K562 (cell line): Measurements from ENCODE around the gene HLCS. TPM values are rescaled to one million over a fixed set of nuclear protein-coding genes. Genes with fewer than 3 reads are reported as not detected.

ENCODE experiments used
- CREBBP ChIP-seq: IDR thresholded peaks from one replicate; pipeline ENCODE4 v1.6.1; 2012; ENCODE audit warnings: low read depth, mild to moderate bottlenecking, control low read depth, inconsistent platforms, low read length
- ETV1 ChIP-seq: fragments of 450-650 bp; conservative IDR thresholded peaks from 2 replicates; pipeline ENCODE4 v1.6.1; 2016; ENCODE audit warnings: missing genetic modification characterization, control low read depth, low read depth, missing compliant biosample characterization
- HDAC2 ChIP-seq: fragments of 450-650 bp; IDR thresholded peaks from 2 replicates; pipeline ENCODE4 v1.6.1; 2016; ENCODE audit warnings: mild to moderate bottlenecking
- MXI1 ChIP-seq: IDR thresholded peaks from 2 replicates; pipeline ENCODE4 v1.6.1; 2011; ENCODE audit warnings: low read depth, mild to moderate bottlenecking, improper control_type of control experiment, low read length
- NEUROD1 ChIP-seq: fragments of 150-350 bp; IDR thresholded peaks from 2 replicates; pipeline ENCODE4 v1.6.1; 2014; ENCODE audit warnings: borderline replicate concordance, low read length, low read depth; ENCODE audit not compliant: partially characterized antibody
- PCBP2 ChIP-seq: fragments of 200-400 bp; formaldehyde crosslinking; IDR thresholded peaks from 2 replicates; pipeline ENCODE4 v1.6.1; 2018; ENCODE audit warnings: low read length, low read depth, mild to moderate bottlenecking, moderate library complexity; ENCODE audit not compliant: poor library complexity, severe bottlenecking
- RFX5 ChIP-seq: IDR thresholded peaks from 2 replicates; pipeline ENCODE4 v1.6.1; 2011; ENCODE audit warnings: low read depth, mild to moderate bottlenecking, improper control_type of control experiment, low read length
- SRSF9 ChIP-seq: fragments of 200-400 bp; formaldehyde crosslinking; IDR thresholded peaks from 2 replicates; pipeline ENCODE4 v1.6.1; 2017; ENCODE audit warnings: low read depth, low read length, borderline replicate concordance
- ZC3H11A ChIP-seq: IDR thresholded peaks from 2 replicates; pipeline ENCODE4 v1.6.1; 2012; ENCODE audit warnings: low read depth, low read length, improper control_type of control experiment
- ZNF445 ChIP-seq: fragments of 250-450 bp; sonication (Bioruptor Pico); IDR thresholded peaks from 2 replicates; pipeline ENCODE4 v1.4.0; 2020; ENCODE audit warnings: low read depth, mild to moderate bottlenecking, moderate library complexity
- ZNF717 ChIP-seq: fragments of 250-450 bp; sonication (Bioruptor Pico); IDR thresholded peaks from 2 replicates; pipeline ENCODE4 v1.5.0; 2021
- polyA plus RNA-seq, 8 experiments: library from polyadenylated mRNA; depleted of rRNA in 4 of 8; stranded (reverse) in 5 of 8; unstranded in 3 of 8; fragments of >200 nt; fragmentation: Nextera tagmentation in 2 of 8; fragmentation: Illumina TruSeq in 1 of 8; extraction: Ambion mirVana in 2 of 8; extraction: Trizol in 1 of 8; gene quantifications; 2 replicates each; pipeline versions ENCODE4 v1.2.1 to v1.2.3, GENCODE V29; 2011 to 2014; ENCODE audit warnings: inconsistent platforms in 1 of 8, missing spikeins in 1 of 8
- total RNA-seq, 7 experiments: library from RNA; depleted of rRNA in 6 of 7; stranded (reverse); fragments of >200 nt in 6 of 7; fragmentation: Illumina TruSeq in 2 of 7; extraction: Trizol in 2 of 7; gene quantifications; 2 replicates each; pipeline versions ENCODE4 v1.2.1 to v1.2.3, GENCODE V29; 2011 to 2021; ENCODE audit warnings: low replicate concordance in 1 of 7
- TF ChIP-seq, protein P1 (sequence below): fragments of 450-650 bp; formaldehyde crosslinking; IDR thresholded peaks from 2 replicates; pipeline ENCODE4 v1.4.0; 2020; ENCODE audit warnings: mild to moderate bottlenecking, moderate library complexity
- TF ChIP-seq, protein P2 (sequence below): fragments of 250-450 bp; sonication (Bioruptor Pico); IDR thresholded peaks from 2 replicates; pipeline ENCODE4 v1.5.0; 2020; ENCODE audit warnings: mild to moderate bottlenecking, borderline replicate concordance
- TF ChIP-seq, protein P3 (sequence below): fragments of 250-450 bp; sonication (Bioruptor Pico); IDR thresholded peaks from 2 replicates; pipeline ENCODE4 v1.4.0; 2020; ENCODE audit warnings: mild to moderate bottlenecking
- TF ChIP-seq, protein P4 (sequence below): fragments of 200-800 bp; sonication (Bioruptor generic); IDR thresholded peaks from 2 replicates; pipeline ENCODE4 v1.6.1; 2017; ENCODE audit warnings: missing genetic modification characterization, missing compliant biosample characterization
- TF ChIP-seq, protein P5 (sequence below): fragments of 250-450 bp; sonication (Bioruptor Pico); IDR thresholded peaks from 2 replicates; pipeline ENCODE4 v1.8.0; 2022; ENCODE audit warnings: moderate library complexity, mild to moderate bottlenecking, inconsistent platforms

Gene HLCS
- total and polyA plus RNA-seq, 9 of the 15 experiments (the other 6 are each of a cell fraction or from before 2014, with no cell fraction given), result 3.0 to 21.5 (median 17.1) TPM

DNA sequence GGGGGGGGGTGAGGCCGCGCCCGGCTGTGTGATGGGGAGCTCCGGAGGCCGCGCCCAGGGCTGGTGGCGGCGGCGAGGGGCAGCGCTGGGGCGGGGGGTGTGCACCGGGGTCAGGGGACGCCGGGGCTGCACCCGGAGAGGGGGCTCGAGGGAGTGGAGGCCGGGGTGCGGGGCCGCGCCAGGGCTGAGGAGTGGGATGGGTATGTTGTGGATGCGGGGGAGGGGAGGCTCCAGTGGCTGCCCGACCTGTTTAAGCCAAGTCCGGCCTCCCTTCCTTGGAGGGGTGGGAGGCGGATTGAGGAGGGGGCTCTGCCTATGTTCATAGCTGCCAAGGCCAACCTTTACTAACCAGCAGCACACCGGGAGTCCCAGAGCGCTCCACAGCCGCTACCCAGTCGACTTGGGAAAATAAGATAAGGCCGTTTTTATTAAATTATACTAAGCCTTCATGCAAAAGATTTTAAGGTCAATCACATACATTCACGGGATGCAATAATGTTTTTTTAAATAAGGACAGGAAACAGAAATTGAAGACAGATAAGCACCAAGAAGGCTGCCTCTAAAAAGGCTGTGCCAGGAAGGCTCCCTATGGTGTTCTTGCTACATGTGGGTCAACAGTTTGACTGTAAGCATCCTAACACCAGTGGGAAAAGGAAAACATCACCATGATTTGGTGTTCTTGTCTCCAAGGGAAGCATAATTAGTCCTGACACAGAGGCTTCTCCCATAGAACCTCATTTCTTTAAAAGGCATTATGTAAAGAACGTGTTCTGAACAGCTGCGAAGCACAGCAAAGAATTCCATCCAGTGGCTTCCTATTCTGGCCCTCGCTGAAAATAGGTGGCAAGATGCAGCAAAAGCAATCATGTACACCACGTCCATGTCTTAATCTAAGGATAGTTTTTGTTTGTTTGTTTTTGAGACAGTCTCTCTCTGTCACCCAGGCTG lies 626 bp upstream of the HLCS start (continued):
- TF ChIP-seq, protein P1, sequence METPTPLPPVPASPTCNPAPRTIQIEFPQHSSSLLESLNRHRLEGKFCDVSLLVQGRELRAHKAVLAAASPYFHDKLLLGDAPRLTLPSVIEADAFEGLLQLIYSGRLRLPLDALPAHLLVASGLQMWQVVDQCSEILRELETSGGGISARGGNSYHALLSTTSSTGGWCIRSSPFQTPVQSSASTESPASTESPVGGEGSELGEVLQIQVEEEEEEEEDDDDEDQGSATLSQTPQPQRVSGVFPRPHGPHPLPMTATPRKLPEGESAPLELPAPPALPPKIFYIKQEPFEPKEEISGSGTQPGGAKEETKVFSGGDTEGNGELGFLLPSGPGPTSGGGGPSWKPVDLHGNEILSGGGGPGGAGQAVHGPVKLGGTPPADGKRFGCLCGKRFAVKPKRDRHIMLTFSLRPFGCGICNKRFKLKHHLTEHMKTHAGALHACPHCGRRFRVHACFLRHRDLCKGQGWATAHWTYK (CRISPR knock-in tag), result 0 out of 2 replicates have a peak, but pooled peaks have one; percentile 22
- no peak for TF ChIP-seq ZNF445 (CRISPR knock-in tag)
- TF ChIP-seq, protein P2, sequence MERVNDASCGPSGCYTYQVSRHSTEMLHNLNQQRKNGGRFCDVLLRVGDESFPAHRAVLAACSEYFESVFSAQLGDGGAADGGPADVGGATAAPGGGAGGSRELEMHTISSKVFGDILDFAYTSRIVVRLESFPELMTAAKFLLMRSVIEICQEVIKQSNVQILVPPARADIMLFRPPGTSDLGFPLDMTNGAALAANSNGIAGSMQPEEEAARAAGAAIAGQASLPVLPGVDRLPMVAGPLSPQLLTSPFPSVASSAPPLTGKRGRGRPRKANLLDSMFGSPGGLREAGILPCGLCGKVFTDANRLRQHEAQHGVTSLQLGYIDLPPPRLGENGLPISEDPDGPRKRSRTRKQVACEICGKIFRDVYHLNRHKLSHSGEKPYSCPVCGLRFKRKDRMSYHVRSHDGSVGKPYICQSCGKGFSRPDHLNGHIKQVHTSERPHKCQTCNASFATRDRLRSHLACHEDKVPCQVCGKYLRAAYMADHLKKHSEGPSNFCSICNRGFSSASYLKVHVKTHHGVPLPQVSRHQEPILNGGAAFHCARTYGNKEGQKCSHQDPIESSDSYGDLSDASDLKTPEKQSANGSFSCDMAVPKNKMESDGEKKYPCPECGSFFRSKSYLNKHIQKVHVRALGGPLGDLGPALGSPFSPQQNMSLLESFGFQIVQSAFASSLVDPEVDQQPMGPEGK (CRISPR knock-in tag), result no peak
- TF ChIP-seq RFX5, result no peak
- TF ChIP-seq, protein P3, sequence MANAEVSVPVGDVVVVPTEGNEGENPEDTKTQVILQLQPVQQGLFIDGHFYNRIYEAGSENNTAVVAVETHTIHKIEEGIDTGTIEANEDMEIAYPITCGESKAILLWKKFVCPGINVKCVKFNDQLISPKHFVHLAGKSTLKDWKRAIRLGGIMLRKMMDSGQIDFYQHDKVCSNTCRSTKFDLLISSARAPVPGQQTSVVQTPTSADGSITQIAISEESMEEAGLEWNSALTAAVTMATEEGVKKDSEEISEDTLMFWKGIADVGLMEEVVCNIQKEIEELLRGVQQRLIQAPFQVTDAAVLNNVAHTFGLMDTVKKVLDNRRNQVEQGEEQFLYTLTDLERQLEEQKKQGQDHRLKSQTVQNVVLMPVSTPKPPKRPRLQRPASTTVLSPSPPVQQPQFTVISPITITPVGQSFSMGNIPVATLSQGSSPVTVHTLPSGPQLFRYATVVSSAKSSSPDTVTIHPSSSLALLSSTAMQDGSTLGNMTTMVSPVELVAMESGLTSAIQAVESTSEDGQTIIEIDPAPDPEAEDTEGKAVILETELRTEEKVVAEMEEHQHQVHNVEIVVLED, result no peak
- TF ChIP-seq CREBBP, result no peak
- no peak for TF ChIP-seq NEUROD1
- TF ChIP-seq HDAC2, result peak; percentile 15; the same call in 1 of the 2 replicates
- TF ChIP-seq, protein P4, sequence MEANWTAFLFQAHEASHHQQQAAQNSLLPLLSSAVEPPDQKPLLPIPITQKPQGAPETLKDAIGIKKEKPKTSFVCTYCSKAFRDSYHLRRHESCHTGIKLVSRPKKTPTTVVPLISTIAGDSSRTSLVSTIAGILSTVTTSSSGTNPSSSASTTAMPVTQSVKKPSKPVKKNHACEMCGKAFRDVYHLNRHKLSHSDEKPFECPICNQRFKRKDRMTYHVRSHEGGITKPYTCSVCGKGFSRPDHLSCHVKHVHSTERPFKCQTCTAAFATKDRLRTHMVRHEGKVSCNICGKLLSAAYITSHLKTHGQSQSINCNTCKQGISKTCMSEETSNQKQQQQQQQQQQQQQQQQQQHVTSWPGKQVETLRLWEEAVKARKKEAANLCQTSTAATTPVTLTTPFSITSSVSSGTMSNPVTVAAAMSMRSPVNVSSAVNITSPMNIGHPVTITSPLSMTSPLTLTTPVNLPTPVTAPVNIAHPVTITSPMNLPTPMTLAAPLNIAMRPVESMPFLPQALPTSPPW (CRISPR knock-in tag), result peak; percentile 90
- no peak for TF ChIP-seq SRSF9
- no peak for TF ChIP-seq ZC3H11A
- TF ChIP-seq ZNF717 (CRISPR knock-in tag), result no peak
- TF ChIP-seq, protein P5, sequence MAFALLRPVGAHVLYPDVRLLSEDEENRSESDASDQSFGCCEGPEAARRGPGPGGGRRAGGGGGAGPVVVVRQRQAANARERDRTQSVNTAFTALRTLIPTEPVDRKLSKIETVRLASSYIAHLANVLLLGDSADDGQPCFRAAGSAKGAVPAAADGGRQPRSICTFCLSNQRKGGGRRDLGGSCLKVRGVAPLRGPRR (CRISPR knock-in tag), result no peak
- no peak for TF ChIP-seq MXI1
- TF ChIP-seq PCBP2, result no peak
- peak; percentile 62 for TF ChIP-seq ETV1 (tag)
